Loucy (cell line): ENCODE measurements around the gene MYOZ1.

Source experiments
- EZH2phosphoT487 ChIP-seq: fragments of 200-600 bp; IDR thresholded peaks from 2 replicates; pipeline ENCODE4 v1.6.1; 2018; ENCODE audit warnings: antibody characterized with exemption, mild to moderate bottlenecking, moderate library complexity, borderline replicate concordance
- TF ChIP-seq, protein P1 (sequence below): fragments of 200-600 bp; sonication (generic); conservative IDR thresholded peaks from 2 replicates; pipeline ENCODE4 v1.5.1; 2014; ENCODE audit warnings: mild to moderate bottlenecking, antibody characterized with exemption, low read length

DNA sequence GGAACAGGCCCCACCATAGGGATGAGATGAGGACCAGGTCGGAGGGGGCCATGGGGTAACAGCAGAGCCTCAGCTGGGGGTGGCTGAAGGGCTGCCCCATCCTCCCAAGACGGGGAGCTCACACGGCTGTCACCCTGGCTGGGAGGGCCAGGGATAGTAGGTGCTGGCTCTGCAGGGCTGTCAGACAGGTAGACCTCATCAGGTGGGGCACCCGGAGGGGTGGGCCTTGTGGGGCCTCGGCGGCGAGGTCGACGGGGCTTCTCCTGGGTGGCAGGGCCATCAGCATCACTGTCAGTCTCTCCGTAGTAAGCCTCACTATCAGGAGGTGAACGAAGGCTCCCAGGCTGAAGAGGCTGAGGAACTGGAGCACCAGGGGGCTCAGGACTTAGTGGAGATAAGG, 11.9 kb upstream of the MYOZ1 start:
- TF ChIP-seq, protein P1, sequence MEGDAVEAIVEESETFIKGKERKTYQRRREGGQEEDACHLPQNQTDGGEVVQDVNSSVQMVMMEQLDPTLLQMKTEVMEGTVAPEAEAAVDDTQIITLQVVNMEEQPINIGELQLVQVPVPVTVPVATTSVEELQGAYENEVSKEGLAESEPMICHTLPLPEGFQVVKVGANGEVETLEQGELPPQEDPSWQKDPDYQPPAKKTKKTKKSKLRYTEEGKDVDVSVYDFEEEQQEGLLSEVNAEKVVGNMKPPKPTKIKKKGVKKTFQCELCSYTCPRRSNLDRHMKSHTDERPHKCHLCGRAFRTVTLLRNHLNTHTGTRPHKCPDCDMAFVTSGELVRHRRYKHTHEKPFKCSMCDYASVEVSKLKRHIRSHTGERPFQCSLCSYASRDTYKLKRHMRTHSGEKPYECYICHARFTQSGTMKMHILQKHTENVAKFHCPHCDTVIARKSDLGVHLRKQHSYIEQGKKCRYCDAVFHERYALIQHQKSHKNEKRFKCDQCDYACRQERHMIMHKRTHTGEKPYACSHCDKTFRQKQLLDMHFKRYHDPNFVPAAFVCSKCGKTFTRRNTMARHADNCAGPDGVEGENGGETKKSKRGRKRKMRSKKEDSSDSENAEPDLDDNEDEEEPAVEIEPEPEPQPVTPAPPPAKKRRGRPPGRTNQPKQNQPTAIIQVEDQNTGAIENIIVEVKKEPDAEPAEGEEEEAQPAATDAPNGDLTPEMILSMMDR, result 0 out of 2 replicates have a peak, but pooled peaks have one; percentile 15
- TF ChIP-seq EZH2phosphoT487, result no peak
